Chondrocyte (in vitro differentiated cells): ENCODE measurements around the gene SHC3. TPM values are rescaled to one million over a fixed set of nuclear protein-coding genes. Genes with fewer than 3 reads are reported as not detected.

Experiments
- DNase-seq: peaks from one replicate; pipeline ENCODE4 v3.0.0; 2021; ENCODE audit warnings: mixed read lengths, low spot score
- H3K27ac Mint-ChIP-seq: one replicate; pipeline ENCODE4 v1.8.0; 2021; ENCODE audit warnings: mild to moderate bottlenecking, moderate library complexity, mixed read lengths; ENCODE audit not compliant: unreplicated experiment
- H3K27me3 Mint-ChIP-seq: 2 replicates; pipeline ENCODE4 v1.8.0; 2021; ENCODE audit warnings: low read depth, mixed read lengths
- H3K36me3 Mint-ChIP-seq: 2 replicates; pipeline ENCODE4 v1.8.0; 2021; ENCODE audit warnings: low read depth, mixed read lengths
- H3K4me1 Mint-ChIP-seq: 2 replicates; pipeline ENCODE4 v1.8.0; 2021; ENCODE audit warnings: low read depth, mild to moderate bottlenecking, mixed read lengths
- H3K4me3 Mint-ChIP-seq: one replicate; pipeline ENCODE4 v1.8.0; 2021; ENCODE audit warnings: mild to moderate bottlenecking, moderate library complexity, mixed read lengths; ENCODE audit not compliant: unreplicated experiment
- H3K9me3 Mint-ChIP-seq: 2 replicates; pipeline ENCODE4 v1.8.0; 2021; ENCODE audit warnings: low read depth, mixed read lengths
- total RNA-seq: library from RNA; stranded (reverse); gene quantifications from 3 replicates; pipeline ENCODE4 v1.2.1, GENCODE V29; 2021
- TF ChIP-seq, protein P1 (sequence below): fragments of 200-600 bp; sonication (generic); IDR thresholded peaks from 2 replicates; pipeline ENCODE4 v1.5.0; 2021; ENCODE audit warnings: antibody characterized with exemption, mild to moderate bottlenecking, moderate library complexity

Gene SHC3
- total RNA-seq, 1 donor from 2014 or later: 0.30 TPM

DNA sequence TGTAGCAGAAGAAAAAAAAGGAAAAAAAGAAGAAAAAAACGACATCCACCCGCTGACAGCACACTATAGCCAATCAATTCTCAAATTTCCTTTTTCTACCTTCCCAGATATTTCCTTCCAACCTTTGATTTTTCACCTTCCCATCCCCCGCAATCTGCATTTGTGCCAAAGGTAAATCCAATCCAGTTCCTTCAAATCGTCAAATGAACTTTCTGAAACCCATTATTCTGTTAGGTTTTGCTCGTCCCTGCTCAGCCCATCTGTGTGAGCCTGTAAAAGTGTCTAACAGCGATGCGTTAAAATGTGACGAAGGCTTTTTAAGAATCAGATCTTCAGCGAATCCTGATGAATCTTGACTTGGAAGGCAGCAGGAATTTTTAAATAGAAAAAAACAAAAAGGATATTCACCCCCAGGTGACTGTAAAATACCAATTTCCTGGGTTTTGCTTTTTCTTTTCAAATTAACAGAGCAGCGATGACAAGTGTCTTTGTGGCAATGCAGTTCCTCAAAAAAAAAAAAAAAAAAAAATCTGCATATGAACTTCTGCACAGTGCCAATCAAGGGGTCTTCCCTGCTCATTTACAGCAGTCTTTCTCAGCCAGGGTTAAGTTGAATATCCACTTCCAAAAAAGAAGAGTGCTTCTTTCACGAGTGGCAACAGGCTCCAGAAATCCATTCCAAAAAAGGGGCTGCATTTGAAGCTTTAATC is 367 bp upstream of the SHC3 start:
- H3K4me3 Mint-ChIP-seq: peak overlapping the region; percentile 69
- no peak overlapping the region for H3K27ac Mint-ChIP-seq
- no peaks in the 10 kb centered on the region for H3K36me3 Mint-ChIP-seq
- TF ChIP-seq, protein P1, sequence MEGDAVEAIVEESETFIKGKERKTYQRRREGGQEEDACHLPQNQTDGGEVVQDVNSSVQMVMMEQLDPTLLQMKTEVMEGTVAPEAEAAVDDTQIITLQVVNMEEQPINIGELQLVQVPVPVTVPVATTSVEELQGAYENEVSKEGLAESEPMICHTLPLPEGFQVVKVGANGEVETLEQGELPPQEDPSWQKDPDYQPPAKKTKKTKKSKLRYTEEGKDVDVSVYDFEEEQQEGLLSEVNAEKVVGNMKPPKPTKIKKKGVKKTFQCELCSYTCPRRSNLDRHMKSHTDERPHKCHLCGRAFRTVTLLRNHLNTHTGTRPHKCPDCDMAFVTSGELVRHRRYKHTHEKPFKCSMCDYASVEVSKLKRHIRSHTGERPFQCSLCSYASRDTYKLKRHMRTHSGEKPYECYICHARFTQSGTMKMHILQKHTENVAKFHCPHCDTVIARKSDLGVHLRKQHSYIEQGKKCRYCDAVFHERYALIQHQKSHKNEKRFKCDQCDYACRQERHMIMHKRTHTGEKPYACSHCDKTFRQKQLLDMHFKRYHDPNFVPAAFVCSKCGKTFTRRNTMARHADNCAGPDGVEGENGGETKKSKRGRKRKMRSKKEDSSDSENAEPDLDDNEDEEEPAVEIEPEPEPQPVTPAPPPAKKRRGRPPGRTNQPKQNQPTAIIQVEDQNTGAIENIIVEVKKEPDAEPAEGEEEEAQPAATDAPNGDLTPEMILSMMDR: no peak
- no peak for DNase-seq
- peaks cover 33% of the 10 kb centered on the region for H3K4me1 Mint-ChIP-seq
- peaks cover 39% of the 10 kb centered on the region for H3K27me3 Mint-ChIP-seq
- H3K9me3 Mint-ChIP-seq: no peaks in the 10 kb centered on the region

- Mint-ChIP-seq H3K27me3 (peaks cover 41% of the 10 kb centered on the region), H3K36me3 (no peaks in the 10 kb centered on the region), H3K4me1 (peaks cover 33% of the 10 kb centered on the region), H3K9me3 (no peaks in the 10 kb centered on the region), H3K4me3 (peak overlapping the region; percentile 44), H3K27ac (no peak overlapping the region)
- DNase-seq: no peak
- TF ChIP-seq, protein P1: no peak
These were observed 1.3 kb downstream of the SHC3 start for GRCh38 chr9:89177012-89177943.

DNA sequence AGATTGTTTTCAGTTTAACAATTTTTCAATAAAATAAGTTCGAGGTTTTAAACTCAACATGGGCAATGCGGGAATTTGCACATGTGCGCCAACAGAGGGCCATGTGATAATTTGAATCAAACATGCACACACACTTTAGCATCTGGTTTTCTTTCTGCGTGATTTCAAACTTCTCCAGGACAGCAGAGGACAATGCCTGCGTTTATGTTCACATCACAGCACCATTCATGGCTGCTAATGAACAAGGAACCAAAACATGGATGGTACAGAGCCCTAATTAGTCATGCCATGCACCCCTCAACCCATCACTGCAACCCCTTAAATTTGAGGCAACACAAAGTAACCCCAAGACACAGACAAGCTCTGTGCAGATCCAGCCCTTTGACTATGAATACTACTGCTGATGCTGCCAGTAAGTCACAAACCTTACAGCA is 2.8 kb downstream of the SHC3 start:
- no peak for DNase-seq
- Mint-ChIP-seq H3K27ac (no peak overlapping the region), H3K9me3 (no peaks in the 10 kb centered on the region), H3K27me3 (peaks cover 42% of the 10 kb centered on the region), H3K4me3 (no peak overlapping the region), H3K36me3 (no peaks in the 10 kb centered on the region), H3K4me1 (peaks cover 33% of the 10 kb centered on the region)
- TF ChIP-seq, protein P1: no peak

DNA sequence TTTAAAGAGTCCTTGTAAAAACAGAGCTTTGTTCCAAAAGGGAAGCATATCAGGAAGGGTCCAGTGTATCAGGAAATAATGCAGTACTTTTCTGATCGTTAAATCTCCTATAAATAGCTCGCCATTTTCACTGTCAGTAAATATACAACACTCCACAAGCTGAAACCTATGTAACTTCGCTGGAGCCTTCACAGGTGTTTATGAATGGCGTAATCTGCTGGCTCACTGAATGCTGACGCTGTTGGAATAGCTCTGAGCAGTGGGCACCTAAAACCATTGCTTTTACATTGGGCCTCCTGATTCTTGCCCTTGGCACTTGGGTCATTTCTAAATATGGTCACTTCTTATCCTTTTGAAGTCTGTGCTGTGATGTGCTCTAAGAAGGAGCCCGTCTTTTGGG is 4.3 kb downstream of the SHC3 start:
- Mint-ChIP-seq H3K4me3 (no peak overlapping the region), H3K4me1 (peaks cover 18% of the 10 kb centered on the region), H3K27me3 (peaks cover 42% of the 10 kb centered on the region), H3K36me3 (no peaks in the 10 kb centered on the region), H3K27ac (no peak overlapping the region), H3K9me3 (no peaks in the 10 kb centered on the region)
- no peak for DNase-seq
- TF ChIP-seq, protein P1: no peak

DNA sequence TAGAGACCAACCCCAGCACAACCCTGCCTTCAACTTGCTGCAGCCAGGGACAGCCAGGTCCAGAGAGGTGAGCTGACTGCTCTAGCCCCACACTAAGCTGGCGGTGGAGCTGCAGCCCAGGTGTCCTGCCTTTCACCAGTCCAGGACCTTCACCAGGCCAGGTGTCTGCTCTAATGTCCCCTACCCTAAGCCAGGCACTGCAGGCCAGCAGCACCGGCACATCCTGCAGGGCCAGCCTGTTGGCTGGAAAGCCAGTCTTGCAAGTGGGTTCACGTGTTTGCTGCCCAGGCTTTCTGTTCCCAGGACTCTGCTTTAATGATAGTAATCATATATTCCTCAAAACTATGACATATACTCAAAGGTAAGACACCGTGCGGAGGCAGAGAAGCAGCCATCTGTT is 5.5 kb downstream of the SHC3 start:
- no peaks in the 10 kb centered on the region for H3K9me3 Mint-ChIP-seq
- H3K4me3 Mint-ChIP-seq: no peak overlapping the region
- H3K27ac Mint-ChIP-seq: no peak overlapping the region
- H3K4me1 Mint-ChIP-seq: peaks cover 9% of the 10 kb centered on the region
- TF ChIP-seq, protein P1: no peak
- no peaks in the 10 kb centered on the region for H3K36me3 Mint-ChIP-seq
- DNase-seq: no peak
- peaks cover 37% of the 10 kb centered on the region for H3K27me3 Mint-ChIP-seq
